ENCODE data around the gene KRT38.

KRT38 gene

DNA sequence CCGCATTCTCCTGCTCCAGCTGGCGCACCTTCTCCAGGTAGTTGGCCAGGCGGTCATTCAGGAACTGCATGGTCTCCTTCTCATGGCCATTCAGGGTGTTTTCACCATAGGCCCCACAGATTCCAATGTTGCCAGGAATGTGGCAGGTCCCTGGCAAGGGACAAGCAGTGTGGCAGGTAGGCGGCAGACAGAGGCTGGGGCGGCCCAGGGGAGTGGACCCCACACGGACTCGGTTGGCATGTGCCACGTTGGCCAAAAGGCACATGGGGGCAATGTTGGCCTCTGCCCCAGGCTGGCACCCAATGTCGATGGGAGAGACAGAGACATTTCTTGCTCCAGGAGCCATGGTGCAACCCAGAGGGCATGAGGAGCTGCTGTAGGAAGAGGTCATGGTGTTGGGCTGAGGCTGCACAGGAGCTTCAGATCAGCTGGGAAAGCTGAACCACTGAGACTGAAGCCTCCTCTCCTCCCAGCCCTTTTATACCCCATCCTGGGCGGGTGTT is at the start of gene KRT38:
Gene KRT38, minus strand, starts transcription at position 453 of the 503 bp plus-strand sequence. Its CDS starts 62 bp downstream, at position 391.
- no peak for DNase-seq

DNA sequence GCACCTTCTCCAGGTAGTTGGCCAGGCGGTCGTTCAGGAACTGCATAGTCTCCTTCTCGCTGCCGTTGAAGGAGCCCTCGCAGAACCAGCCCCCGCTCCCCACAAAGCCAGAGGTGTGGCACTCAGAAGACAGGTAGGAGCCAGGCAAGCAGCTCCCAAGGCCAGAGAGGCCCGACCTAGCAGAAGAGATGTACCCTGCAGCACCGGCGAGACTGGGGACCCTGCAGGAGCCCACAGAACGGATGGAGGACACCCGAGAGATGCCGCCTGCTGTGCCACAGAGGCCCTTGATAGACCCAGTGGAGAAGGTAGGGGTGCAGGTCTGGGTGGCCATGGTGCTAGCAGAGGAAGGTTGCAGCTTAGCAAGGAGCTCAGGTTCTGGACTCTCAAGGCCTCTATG is 48.7 kb upstream of the KRT38 start, which contains the start of gene KRT36:
Gene KRT36, minus strand, starts transcription at position 380 of the 400 bp plus-strand sequence. Its CDS starts 46 bp downstream, at position 334.
- DNase-seq = no peak

DNA sequence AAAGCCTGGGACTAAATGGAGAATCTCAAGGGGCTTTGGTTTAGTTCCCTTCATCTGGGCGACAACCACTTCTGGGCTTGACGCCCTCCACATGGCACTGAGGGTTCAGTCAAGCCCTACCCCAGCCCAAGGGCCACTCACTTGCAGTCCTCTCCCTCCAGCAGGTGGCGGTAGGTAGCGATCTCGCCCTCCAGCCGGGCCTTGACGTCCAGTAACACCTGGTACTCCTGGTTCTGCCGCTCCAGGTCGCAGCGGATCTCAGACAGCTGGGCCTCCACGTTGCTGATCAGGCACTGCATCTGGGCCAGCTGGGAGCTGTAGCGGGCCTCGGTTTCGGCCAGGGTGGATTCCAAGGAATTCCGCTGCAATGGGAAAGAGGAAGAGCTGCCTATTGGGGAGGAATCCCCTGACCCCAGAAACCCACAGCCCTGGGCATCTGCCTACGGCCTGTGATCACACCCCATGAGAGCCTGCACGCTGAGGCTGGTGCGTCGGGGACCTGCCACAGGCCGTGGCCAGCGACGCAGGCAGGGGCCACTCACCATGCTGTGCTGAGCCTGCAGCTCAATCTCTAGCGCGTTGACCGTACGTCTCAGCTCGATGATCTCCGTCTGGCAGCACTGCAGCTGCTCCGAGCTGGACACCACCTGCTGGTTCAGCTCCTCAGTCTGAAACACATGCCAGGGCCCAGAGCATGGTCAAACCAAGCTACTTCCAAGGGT is 46.2 kb upstream of the KRT38 start:
- DNase-seq = no peak

DNA sequence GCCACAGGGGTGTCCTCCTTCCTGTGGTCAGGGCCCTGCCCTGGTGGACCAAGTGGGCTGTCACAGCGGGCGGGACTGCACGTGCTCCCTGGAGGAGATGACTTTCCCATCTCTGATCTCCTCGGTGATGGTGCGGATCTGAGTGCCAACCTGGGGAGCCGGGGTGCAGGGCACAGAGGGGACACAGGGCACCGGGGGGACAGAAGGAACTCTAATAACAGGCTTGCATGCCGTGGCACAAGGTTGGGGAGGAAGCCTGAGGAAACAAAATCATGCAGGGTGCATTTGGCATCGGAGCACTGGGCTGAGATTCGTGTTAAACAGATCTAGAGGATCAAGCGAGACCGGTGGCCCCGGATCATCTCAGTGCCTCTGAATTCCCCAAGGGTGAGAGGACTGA is 45.5 kb upstream of the KRT38 start:
- DNase-seq = no peak

DNA sequence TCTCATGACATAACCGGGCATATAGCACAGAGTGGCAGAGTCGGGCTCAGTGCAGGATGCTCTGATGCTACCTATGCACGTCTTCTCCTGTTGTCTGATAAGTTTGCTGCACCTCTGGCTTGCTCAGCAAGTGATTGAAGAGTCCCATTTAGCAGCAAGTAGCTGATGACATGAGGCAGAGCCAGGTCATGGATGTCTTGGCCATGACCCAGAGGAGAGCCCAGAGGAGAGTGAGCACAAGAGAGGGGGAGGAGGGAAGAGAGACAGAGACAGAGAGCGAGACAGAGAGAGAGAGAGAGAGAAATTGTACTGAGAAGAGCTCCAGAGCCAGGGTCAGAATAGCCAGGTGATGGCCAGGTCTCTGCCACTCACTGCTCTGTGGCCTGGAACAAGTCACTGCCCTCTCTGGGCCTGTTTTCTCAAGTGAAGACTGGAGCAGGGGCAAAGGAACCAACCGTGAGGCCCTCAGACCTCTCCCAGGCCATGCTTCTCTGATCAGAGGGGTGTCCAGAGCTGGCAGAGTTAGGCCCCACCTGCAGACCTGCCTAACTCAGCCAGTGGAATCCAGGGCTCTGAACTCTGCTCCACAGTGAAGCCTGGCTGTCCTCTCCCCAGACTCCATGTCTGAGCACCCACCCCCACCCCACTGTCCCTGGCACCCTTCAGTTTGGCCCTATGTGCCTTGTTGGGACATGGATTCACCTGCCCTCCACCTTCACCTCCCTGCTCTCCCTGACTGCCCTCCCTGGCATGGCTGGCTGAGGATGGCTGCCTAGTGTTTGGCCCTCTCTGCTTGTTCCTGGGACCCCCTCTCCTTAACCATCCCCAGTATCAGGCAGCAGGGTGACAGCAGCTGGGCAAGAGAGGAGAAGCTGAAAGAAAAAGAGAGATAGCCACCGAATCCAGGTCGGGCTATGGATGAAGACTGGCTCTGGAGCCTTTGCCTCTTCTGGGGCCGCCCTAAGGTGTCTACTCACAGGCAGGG is 44.4 kb upstream of the KRT38 start:
- no peak for DNase-seq

DNA sequence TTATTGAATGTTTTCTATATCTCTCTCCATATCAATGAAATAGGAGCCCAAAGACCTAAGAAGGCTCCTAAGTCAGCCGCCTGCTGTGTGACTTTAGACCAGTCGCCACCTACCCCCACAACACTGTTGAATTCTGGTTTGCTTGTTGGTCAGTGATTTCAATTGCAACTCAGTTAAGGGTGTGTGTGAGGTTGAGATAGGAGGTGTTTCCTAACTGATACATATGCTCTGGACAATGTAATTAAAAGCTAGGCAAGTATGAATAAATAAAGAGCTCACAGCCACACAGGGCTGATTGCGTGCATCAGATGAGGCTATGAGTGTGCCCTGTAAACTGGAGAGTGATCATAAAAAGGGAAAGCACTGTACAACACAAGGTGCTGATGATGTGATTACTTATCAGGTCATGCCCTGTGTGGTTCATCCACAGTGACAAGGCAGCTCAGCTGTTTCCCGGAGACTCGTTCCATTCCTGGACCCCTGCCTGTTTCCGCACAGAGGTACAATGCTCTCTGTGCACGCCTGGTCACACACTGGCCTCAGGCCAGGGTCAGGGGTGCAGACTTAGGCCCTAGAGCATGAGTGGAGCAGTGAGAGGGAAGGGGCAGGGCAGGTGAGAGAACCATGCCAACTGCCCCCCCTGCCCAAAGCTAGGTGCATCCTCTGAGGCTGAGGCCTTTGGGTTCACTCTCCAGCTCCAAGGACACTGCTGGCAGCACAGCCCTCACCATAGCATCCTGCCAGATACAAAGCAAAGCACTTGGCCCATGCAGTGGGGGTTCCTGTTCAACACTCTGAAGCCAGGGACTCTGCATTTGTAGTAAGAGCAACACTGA is 43.4 kb upstream of the KRT38 start:
- no peak for DNase-seq

DNA sequence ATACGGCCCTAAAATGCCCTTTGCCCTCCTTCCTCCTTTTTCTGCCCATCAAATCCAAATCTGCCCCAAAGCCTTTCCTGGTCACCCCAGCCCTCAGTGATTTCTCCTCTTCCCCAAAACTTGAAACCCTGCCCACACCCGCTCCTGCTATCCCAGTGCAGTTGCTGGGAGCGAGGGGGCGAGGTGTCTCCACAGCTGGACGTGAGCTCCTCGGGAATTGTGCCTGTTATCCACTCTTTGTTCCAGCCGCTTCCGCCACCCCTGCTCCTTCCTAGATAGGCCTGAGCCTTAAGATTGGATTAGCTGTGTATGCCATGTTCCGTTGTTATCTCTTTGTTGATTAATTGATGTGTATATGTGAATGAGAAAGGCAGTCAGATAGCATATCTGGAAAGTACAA is 42.7 kb upstream of the KRT38 start:
- no peak for DNase-seq

DNA sequence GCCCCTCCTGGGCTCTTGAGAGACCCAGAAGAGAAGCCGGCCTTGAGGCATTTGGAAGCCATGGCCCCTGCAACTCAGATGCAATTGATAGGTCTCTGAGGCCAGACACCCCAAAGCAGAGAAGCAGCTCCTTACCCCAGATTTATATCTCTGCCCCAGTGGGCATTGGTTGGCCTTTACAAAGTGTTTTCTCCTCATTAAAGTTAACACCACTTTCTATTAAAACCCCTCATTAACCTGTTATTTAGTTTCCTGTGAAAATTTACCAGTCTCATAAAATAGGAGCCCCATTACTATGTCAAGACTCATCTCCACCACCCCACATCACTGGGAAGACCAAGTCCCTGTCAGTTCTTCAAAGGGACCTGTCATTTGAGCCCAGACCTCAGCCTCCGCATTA is 40.3 kb upstream of the KRT38 start, which contains the start of gene KRT35:
Gene KRT35, minus strand, starts transcription at position 116 of the 400 bp plus-strand sequence. Its CDS starts 54 bp downstream, at position 62.
- DNase-seq = no peak

DNA sequence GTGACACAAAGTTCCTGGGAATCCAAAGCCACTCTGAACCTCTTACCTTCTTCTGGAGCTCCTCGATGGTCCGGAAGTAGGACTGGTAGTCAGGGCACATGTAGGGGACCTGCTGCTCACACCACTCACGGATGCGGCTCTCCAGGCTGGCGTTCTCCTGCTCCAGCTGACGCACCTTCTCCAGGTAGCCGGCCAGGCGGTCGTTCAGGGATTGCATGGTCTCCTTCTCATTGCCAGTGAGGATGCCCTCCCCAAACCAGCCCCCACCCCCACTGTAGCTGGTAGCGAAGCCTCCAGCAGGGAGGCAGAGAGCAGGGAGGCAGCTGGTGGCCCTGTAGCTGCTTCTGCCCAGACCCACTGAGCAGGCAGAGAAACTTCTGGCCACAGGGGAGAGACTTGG is 39.8 kb upstream of the KRT38 start:
- no peak for DNase-seq

DNA sequence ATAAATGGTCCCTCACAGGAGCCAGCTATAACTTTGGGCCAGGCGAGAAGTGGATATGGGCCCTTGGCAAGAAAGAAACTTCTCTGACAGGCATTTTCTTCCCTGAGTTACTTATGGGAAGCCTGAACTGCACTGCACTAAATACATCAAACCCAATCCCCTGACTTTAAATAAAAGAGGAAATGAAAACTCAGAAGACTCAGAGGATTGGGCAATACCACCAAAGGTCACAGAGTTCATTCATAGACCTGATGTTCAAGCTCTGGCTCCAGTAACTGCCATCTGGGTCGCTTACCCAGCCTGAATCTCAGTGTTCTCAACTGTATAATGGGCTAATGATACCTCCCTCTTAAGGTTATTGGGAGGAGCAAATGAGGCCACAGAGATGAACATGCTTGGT is 39.4 kb upstream of the KRT38 start:
- DNase-seq = no peak

DNA sequence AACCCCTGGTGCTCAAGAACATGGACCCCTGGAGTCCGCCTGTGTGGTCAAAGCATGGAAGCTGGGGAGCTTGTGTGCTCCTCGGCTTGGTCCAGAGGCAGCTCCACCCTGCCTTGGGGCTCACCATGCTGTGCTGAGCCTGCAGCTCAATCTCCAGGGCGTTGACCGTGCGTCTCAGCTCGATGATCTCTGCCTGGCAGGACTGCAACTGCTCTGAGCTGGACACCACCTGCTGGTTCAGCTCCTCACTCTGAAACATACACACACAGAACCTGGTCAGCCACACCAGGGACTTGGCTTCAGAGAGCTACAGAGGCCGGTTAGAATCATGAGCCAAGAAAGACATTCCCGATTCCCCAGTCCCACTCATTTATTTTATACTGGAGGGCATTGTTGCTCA is 37.5 kb upstream of the KRT38 start:
- DNase-seq = no peak

DNA sequence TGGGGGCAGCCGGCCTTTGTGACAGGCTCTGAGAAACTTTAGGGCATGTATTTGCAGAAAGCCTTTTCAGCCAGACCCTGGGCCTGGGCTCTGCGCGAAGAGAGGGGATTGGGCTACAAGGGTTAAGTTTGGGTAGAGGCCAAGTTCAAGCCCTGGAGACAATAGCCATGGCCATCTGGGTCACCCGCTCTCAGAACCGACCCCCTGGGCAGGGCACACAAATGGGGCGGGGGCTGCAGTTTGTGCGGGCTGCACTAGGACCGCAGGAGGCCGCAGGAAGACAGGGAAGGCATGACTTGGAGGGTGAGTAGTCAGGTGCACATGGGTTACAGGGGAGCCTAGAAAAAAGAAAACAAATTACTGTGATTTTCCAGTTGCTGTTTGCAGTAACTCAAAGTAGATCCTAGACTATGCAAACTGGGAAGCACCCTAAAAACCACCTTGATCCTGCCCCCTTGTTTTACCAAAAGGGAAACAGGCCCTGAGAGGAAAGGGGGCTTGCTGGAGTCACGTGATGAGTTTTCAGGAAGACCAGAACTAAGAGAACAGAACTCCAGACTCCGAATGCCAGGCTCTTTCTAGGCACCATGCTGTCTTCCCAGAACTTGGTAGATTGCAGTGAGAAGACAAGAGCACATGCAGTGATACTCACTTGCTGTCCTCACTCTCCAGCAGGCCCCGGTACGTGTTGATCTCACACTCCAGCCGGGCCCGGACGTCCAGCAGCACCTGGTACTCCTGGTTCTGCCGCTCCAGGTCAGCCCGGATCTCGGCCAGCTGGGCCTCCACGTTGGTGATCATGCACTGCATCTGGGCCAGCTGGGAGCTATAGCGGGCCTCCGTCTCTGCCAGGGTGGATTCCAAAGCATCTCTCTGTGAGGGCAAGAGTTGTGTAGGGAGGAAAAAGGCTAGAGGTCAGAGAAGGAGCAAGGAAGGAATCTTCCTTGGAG is 36.4 kb upstream of the KRT38 start:
- no peak for DNase-seq

DNA sequence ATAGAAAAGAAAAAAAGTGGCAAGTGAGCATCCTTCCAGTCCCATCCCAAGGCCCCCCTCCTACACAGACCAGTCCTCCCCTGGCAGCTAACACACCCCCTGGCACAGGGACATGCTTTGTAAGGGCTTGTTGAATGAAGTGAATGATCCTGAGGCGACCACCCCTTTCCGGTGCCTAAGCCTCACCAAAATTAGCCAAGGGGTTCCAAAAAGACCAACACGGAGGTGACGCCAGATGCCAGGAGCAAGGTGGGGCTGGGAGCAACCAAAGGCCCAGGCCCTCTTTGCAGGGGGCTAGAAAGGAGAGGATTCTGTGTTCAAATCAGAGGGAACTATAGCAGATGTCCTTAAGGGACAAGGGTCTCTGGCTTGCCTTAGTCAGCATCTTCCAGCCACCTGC is 34.6 kb upstream of the KRT38 start:
- DNase-seq = no peak

DNA sequence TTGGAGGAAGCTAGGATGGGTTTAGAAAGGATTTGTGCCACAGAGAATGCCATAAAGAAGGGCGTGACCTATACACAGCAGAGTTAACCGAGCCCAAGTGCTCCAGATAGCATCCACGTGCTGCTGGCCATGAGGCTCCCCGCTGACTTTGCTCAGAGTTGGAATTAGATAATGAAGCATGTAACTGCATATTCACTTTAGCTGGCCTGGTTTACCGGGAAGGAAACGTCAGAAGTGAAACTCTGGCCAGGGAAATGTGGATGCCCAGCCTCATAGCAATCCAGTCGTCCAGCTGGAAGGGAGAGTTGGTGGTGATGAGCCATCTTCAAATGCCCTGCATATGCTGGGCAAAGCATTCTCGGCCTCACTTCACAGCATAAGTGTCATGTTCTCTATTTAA is 34.1 kb upstream of the KRT38 start:
- DNase-seq = no peak

DNA sequence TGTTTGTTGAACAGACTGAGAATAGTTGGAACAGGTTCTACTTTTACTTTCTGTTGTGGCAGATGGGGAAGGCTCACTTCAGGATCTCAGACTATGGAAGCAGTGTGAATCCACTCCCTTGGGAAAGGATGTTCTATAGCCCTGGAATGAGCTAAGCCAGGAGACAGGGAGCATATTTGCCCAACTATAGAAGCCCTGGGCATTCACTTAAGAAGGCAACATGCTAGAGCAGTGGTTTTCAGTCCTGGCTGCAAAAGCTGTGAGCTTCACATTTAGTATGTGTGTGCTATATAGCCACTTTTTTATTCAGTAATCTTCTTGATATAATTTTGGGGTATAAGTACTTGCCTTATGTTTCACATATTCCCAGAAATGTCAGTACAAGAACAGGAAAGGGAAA is 27.6 kb upstream of the KRT38 start:
- DNase-seq = no peak

DNA sequence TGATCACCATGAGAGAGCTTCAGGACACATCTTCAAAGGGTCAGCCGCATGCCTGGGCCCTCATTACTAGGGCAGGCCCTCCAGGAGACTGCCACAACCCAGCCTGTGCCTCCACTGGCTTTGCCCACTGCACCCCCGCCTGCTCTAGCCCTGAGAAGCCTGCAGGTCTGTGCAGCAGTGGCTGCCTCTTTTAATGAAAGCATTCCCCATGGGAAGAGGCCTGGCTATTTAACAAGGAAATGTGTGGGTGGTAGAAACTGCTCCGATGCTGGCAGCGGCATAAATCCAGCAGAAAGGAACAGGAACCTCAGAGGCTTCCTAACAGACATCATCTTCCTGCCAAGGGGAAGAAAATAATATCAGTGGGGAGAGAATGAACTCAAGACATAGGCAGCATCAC is 26.8 kb upstream of the KRT38 start:
- DNase-seq = no peak

DNA sequence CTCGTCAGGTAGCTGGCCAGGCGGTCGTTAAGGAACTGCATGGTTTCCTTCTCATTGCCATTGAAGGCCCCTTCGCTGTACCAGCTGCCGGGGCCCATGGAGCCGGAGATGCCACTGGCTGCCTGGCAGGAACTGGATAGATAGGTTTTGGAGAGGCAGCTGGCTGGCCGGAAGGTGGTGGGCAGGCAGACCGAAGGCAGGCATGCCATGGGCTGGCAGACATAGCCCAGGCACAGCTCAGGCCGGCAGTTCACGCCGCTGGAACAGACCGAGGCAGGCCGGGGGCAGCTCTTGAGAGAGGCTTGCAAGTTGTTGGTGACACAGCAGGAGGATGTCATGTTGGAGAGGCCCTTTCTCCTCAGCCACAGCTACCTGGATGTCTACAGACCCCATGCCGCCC is 26.2 kb upstream of the KRT38 start, which contains the start of gene KRT32:
Gene KRT32, minus strand, starts transcription at position 399 of the 400 bp plus-strand sequence. Its CDS starts 61 bp downstream, at position 338.
- DNase-seq = no peak

DNA sequence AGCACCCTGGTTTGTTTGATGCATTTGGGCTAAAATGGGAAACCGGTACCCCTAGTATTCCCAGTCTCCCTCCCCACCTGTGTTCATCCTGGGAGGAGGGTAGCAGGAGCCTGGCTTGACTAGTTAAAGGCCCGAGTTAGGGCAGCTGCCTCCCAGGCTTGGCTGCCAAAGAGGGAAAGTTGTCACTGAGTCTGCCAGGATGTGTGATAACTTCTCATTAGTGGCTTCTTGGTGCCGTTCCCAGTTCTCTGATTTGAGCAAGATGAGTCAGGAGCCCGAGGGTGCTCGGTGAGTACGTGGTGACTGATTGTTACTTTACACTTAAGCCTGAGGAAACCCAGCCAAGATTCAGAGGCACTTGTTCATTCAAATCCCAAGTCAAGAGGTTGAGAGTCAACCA is 23.9 kb upstream of the KRT38 start:
- no peak for DNase-seq

DNA sequence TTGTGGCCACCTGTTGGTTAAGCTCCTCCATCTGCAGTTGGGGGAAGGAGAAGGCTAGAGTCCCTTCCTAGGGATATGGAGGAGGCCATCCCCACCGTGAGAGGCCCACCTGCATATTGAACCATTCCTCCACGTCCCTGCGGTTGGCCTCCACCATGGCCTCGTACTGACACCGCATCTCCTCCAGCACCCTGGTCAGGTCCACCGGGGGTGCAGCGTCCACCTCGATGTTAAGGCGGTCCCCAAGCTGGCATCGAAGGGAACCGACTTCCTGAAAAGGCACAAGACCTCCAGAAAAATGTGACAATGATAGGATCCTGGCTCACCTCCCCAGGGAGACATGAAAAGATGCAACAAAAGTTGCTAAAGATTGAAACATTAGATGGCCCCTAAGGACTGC is 23.4 kb upstream of the KRT38 start:
- DNase-seq = no peak

DNA sequence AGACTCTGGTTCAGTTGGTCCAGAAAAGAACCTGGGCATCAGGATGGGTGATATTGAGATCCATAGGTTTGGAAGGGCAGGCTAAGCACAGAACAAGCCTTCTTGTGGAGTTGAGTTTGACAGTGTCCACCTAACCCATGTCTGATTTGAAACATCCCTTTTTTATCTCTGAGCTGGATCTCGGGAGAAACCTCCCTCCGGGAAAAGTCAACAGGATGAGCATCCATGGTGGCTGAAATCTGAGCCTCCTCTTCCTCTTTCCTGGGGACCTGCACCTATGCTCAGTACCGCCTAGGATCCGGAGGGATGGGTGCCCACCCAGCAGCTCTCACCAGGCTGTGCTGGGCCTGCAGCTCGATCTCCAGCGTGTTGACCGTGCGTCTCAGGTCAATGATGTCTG is 23.0 kb upstream of the KRT38 start:
- DNase-seq = no peak

DNA sequence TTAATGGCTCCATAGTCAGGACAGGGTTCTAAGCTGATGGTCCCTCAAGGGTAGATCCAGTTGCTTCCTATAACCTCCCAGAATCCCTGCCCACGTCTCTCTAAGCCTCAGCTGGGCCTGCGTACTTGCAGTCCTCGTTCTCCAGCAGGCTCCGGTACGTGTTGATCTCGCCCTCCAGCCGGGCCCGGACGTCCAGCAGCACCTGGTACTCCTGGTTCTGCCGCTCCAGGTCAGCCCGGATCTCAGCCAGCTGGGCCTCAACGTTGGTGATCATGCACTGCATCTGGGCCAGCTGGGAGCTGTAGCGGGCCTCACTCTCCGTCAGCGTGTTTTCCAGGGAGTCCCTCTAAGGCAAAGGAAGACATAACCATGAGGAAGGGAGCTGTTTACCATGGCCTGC is 21.9 kb upstream of the KRT38 start:
- no peak for DNase-seq

Data from NCI-H748 treated with DMSO at 0.1 percent for 48 hours (cell line).